Stimulated activated naive CD4-positive, alpha-beta T cell (primary cell): ENCODE data around the gene PPP2R5D.
"Not testable (repeated sequence)": the region's sequence is repeated elsewhere in the genome, so short reads cannot be mapped to it uniquely, and the experiment has no call there.

ENCODE experiments used
- DNase-seq, 6 experiments: peaks; one replicate each; lab custom pipeline; 2025; lab: John Stamatoyannopoulos, UW

Gene PPP2R5D

GRCh38 chr6:43029120-43029519 lies 44.8 kb downstream of the PPP2R5D start:
- no peak for DNase-seq

- no peak for DNase-seq
These were observed 48.0 kb downstream of the PPP2R5D start for GRCh38 chr6:43032326-43032725.

GRCh38 chr6:43033496-43034189 lies 49.3 kb downstream of the PPP2R5D start:
- no peak for DNase-seq

- DNase-seq: no peak
These were observed 49.8 kb downstream of the PPP2R5D start for GRCh38 chr6:43034190-43034525.

- DNase-seq: no peak
These were observed 51.3 kb downstream of the PPP2R5D start for GRCh38 chr6:43035495-43036194.

GRCh38 chr6:43036712-43037111 lies 52.3 kb downstream of the PPP2R5D start:
- no peak for DNase-seq

GRCh38 chr6:43037197-43037596 lies 52.8 kb downstream of the PPP2R5D start:
- DNase-seq: no peak

GRCh38 chr6:43037706-43038105 lies 53.3 kb downstream of the PPP2R5D start:
- no peak for DNase-seq

GRCh38 chr6:43038727-43039126 lies 54.4 kb downstream of the PPP2R5D start:
- no peak for DNase-seq

- no peak for DNase-seq
These were observed 56.3 kb downstream of the PPP2R5D start for GRCh38 chr6:43040542-43041257.

- not testable (repeated sequence) for DNase-seq
These were observed 57.1 kb downstream of the PPP2R5D start for GRCh38 chr6:43041475-43041874.

GRCh38 chr6:43043310-43043709 lies 58.9 kb downstream of the PPP2R5D start:
- DNase-seq: no peak

- DNase-seq: no peak
These were observed 61.1 kb downstream of the PPP2R5D start for GRCh38 chr6:43045371-43045930.

- DNase-seq: no peak
These were observed 63.6 kb downstream of the PPP2R5D start for GRCh38 chr6:43047998-43048397.

- DNase-seq: no peak
These were observed 66.6 kb downstream of the PPP2R5D start for GRCh38 chr6:43050981-43051380.

- DNase-seq: no peak
These were observed 68.0 kb downstream of the PPP2R5D start for GRCh38 chr6:43052225-43052841.

- peak in 2 of 6 experiments; percentile 40 to 48 for DNase-seq
These were observed 68.6 kb downstream of the PPP2R5D start for GRCh38 chr6:43052842-43053544.

- peak; percentile 77 to 88 (median 85) for DNase-seq
These were observed 69.3 kb downstream of the PPP2R5D start, which contains the start of gene CUL7 for GRCh38 chr6:43053545-43054205. Gene CUL7, minus strand, starts transcription at chr6:43053851. Its CDS starts 1,063 bp downstream, at chr6:43052788.

- DNase-seq: no peak
These were observed 70.0 kb downstream of the PPP2R5D start for GRCh38 chr6:43054206-43054943.

GRCh38 chr6:43055966-43056365 lies 71.6 kb downstream of the PPP2R5D start:
- no peak for DNase-seq
